Neural progenitor cell (in vitro differentiated cells): ENCODE measurements around the gene SFMBT2.

ENCODE experiments used
- CTCF ChIP-seq: fragments of 200-600 bp; sonication (generic); IDR thresholded peaks from 2 replicates; pipeline ENCODE4 v1.5.1; 2017; ENCODE audit warnings: antibody characterized with exemption, mild to moderate bottlenecking
- EZH2 ChIP-seq: fragments of 200-600 bp; sonication (generic); IDR thresholded peaks from 2 replicates; pipeline ENCODE4 v1.6.1; 2017; ENCODE audit warnings: antibody characterized with exemption, mild to moderate bottlenecking, moderate library complexity
- EZH2phosphoT487 ChIP-seq: fragments of 200-600 bp; sonication (generic); IDR thresholded peaks from 2 replicates; pipeline ENCODE4 v1.6.1; 2017; ENCODE audit warnings: antibody characterized with exemption

- TF ChIP-seq CTCF = no peak
- no peak for TF ChIP-seq EZH2phosphoT487
- TF ChIP-seq EZH2 = no peak
Measured at GRCh38 chr10:7293378-7293920, 117.4 kb downstream of the SFMBT2 start.
